A673 (cell line): ENCODE measurements around the gene CDH23.

Experiments
- EZH2 ChIP-seq: fragments of 200-600 bp; sonication (generic); IDR thresholded peaks from 2 replicates; pipeline ENCODE4 v1.6.1; 2017; ENCODE audit warnings: borderline replicate concordance, low read depth, mild to moderate bottlenecking, mixed read lengths, antibody characterized with exemption, low read length; ENCODE audit not compliant: poor library complexity, severe bottlenecking
- TF ChIP-seq, protein P1 (sequence below): fragments of 300-800, 200-600 bp; sonication (generic); conservative IDR thresholded peaks from 2 replicates; pipeline ENCODE4 v1.5.1; 2017; ENCODE audit warnings: low read depth, mild to moderate bottlenecking, antibody characterized with exemption, low read length, moderate library complexity, mixed read lengths

DNA sequence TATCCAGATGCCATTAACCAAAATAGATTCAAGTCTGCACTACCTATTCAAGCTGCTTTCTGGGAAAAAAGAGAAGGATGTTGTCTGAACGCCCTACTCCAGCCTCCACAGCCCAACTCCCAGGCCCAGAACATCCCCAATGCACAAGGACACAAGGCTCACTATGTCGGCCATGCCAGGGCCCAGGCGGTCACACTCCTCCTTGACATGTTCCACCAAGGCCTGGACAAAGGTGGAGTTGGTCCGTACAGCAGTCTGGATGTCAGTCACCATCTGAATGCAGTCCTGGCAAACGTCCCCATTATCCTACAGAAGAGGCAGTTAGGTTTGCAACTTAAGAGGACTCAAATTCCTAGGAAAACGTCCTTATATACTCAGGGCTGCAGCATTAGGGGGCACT lies 431.1 kb downstream of the CDH23 start:
- TF ChIP-seq, protein P1, sequence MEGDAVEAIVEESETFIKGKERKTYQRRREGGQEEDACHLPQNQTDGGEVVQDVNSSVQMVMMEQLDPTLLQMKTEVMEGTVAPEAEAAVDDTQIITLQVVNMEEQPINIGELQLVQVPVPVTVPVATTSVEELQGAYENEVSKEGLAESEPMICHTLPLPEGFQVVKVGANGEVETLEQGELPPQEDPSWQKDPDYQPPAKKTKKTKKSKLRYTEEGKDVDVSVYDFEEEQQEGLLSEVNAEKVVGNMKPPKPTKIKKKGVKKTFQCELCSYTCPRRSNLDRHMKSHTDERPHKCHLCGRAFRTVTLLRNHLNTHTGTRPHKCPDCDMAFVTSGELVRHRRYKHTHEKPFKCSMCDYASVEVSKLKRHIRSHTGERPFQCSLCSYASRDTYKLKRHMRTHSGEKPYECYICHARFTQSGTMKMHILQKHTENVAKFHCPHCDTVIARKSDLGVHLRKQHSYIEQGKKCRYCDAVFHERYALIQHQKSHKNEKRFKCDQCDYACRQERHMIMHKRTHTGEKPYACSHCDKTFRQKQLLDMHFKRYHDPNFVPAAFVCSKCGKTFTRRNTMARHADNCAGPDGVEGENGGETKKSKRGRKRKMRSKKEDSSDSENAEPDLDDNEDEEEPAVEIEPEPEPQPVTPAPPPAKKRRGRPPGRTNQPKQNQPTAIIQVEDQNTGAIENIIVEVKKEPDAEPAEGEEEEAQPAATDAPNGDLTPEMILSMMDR: no peak
- TF ChIP-seq EZH2: no peak
